Stimulated activated CD4-positive, alpha-beta T cell treated with anti-CD3 and anti-CD28 coated beads, Interleukin-4, amount 100 ng/mL, for 4 hours (primary cell): ENCODE measurements around the gene HELT.
A peak's percentile ranks its signal among the peaks of the same experiment; 100 is the strongest.
"Not testable (repeated sequence)": the region's sequence is repeated elsewhere in the genome, so short reads cannot be mapped to it uniquely, and the experiment has no call there.

Experiments
- DNase-seq, 2 experiments: peaks; one replicate each; pipeline ENCODE4 v3.0.0-alpha.2; 2020

HELT gene

DNA sequence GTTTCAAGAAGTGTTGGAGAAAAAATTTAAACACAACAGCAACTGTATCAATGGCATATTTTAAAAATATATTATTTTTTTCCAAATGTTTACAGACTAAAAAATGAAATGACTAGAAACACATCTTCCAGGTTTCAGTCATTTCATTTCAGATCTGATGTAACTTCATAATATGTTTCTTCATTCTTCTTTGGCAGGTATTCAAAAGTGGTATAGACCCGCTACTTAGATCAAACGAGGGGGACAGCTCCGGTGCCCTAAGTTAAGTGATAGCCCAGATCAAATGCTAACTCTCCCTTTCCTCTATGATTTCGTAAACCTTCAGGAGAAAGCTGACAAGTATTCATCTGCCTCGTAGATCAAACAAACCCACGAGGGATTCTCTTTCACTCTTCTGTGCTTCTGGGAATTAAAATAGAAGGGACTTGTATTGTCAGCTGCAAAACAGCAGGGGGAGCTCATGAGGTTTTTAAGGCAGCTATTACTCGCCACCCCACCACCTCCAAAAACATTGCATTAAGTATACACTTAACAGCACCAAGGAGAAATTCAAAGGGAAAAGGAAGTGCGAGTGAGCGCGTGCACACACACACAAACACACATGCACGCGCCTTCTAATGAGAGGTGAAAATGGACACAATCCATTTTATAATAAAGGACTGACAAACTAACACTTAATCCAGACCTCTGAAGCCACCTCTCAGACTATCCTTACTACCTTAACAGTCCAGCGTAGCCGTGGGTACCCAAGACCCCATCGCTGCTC, 21.4 kb downstream of the HELT start:
- DNase-seq = peak in 1 of 2 experiments; percentile 27

DNA sequence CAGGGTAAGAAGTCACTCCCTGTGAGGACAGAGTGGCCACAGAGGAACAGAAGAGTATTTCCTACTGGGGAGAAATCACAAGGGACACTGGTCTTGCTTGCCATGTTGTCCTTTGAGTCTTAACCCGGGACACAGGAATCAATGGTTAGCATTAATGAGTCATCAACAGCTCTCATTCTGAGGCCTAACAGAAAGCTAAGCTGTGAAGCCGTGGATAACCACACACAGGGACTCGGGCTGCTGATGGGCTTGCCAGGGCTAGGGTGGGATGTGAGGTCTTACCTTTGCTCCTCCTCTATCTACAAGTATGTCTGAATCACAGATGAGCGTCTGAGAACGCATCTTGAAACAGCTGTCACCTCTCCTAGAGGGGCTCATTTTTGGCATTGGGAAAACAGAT, 22.2 kb downstream of the HELT start:
- DNase-seq = no peak

DNA sequence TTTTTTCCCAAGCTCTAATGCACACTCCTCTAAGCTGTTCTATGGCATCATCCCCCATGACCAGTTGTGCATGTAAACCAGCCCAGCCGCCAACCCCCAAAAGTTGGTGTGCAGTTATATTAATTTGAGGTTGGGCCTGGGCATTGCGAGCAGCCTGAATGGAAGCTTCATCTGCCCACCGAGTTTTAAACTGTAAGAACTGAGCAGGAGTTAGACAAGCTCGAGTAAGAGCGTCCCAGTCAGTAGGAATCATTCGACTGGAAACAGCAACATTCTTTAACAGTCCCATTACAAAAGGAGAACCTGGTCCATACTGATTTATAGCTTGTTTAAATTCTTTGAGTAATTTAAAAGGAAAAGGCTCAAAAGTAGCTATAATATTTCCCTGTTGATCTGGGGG, 32.0 kb downstream of the HELT start:
- DNase-seq = not testable (repeated sequence)

DNA sequence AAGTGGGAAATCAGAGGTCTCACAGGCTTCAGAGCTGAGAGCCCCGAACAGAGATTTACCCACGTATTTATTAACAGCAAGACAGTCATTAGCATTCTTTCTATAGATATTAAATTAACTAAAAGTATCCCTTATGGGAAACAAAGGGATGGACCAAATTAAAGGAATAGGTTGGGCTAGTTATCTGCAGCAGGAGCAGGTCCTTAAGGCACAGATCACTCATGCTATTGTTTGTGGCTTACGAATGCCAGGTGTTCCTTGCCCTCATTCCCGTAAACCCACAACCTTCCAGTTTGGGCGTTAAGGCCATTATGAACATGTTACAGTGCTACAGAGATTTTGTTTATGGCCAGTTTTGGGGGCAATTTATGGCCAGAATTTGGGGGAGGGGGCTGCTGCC, 33.0 kb downstream of the HELT start:
- DNase-seq = not testable (repeated sequence)

DNA sequence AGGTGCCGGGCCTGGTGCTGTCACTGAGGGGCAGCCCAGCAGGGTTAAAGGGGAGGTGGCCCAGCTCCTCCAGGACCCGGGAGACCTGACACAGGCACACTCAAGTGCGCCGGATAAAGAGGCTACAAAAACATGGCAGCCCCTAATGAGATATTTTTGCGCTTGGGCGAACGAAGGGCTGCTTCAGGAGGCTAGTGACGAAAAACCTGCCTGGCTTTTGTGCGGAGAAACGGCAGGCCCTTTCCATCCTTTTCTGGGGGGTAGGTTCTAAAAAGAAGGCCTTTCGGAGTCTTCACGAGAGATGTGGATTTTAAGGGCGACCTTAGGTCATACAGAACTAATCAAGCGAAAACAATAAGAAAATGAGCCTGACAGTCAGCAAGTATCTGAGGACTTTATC, 35.5 kb downstream of the HELT start:
- DNase-seq = no peak

DNA sequence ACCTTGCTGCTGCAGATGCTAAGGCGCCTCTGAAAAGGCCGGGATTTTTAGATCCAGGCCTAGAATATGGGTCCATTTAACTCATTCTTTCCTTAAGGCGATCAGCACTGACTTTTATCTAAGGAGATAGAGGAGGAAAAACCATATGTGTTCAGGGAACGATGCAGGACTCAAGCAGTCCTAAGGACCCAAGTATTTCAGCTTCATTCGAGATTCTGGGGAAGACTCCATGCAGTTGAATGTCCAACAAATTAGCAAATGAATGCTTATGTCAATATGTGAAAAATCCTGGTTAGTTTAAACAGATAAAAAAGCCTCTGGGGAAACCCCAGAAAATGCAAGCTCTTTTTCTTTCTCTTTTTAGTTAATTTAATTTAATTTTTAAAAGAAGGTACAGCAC, 36.0 kb downstream of the HELT start:
- DNase-seq = no peak

DNA sequence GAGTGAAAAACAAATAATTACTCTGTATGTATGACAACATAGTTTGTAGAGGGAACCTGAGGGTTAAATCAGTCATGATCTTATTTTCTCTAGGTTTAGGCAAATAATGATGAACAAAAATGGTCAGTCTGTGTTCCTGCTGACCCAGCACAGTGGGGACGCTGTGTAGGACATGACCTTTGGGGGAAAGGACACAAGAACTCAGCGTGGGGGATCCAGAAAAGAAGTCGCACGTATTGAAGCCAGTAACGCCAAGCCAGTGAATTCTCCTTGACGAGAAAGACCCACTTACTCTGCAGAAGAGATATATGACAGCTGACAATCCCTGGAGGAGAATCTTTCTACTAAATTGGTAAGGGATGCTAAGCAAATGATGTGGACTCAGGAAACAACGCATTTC, 36.6 kb downstream of the HELT start:
- no peak for DNase-seq

DNA sequence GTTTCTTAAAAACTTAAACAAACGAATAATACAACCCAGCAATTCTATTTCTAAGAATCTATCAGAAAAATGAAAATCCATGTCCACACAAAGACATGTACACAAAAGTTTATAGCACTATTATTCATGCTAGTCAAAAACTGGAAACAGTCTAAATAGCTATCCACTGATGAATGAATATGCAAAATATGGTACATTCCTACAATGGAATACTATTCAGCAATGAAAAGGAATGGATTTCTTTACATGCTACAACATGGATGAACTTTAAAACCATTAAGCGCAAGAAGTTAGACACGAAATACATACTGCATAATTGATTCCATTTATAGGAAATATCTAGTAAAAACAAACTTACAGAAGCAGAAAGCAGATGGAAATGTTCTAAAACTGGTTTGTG, 43.3 kb downstream of the HELT start:
- no peak for DNase-seq

DNA sequence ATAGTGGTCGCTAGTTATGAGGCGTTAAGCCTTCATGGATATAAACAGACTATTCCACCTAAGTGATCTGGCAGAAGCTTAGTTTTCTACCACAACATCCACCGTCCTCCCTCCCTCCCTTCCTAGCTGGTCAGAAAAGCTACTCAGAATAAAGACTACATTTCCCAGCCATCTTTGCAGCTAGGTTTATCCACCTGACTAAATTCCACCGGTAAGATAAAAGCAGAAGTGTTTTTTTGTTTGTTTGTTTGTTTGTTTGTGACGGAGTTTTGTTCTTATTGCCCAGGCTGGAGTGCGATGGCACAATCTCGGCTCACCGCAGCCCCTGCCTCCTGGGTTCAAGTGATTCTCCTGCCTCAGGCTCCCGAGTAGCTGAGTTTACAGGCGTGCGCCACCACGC, 44.3 kb downstream of the HELT start:
- DNase-seq = no peak

DNA sequence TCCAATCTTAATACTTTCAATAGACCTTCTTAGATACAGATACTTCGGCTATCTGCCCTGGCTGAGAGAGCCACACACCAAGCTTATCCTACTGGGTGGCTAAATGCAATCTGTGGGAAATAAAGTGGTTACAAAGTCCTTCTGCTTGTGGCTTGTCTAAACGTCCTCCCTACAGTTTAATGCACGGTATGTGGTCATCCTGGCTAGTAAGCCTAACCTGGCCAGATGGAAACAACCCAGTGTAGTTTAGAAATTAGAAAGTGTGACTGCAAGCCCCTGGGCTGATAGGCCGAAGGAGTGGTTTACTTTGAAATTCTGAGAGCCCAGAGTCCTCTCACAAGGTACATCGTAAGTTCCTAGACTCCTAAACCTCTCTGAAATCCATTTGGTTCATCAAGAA, 47.9 kb downstream of the HELT start:
- no peak for DNase-seq

DNA sequence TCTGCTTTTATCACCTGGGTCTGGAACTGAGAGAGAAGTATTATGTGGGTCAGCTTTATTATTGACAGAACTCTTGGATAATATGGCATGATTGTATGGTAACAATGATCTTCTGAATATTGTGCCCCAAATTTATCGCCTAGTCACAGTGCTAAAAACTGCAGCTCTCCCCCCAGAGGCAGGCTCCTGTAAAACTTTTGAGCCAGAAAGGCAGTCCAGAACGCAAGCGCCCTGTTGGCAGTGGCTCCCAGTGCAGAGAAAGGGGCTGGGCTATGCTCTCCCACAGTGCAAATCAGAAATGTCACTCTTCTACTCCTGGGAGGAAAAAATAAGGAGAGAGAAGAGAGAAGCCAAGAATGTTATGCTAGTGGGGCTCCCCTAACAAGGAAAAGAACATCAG, 50.5 kb downstream of the HELT start:
- no peak for DNase-seq
